HG02938 (cell line): ENCODE results near the gene TSC22D2.
"Not testable (repeated sequence)": the region's sequence is repeated elsewhere in the genome, so short reads cannot be mapped to it uniquely, and the experiment has no call there.

Experiments
- ATAC-seq: cut with Tn5 transposase; IDR thresholded peaks from one replicate; pipeline ENCODE4 v1.9.1; 2021; ENCODE audit warnings: mild to moderate bottlenecking, moderate library complexity; ENCODE audit not compliant: unreplicated experiment

Gene TSC22D2

DNA sequence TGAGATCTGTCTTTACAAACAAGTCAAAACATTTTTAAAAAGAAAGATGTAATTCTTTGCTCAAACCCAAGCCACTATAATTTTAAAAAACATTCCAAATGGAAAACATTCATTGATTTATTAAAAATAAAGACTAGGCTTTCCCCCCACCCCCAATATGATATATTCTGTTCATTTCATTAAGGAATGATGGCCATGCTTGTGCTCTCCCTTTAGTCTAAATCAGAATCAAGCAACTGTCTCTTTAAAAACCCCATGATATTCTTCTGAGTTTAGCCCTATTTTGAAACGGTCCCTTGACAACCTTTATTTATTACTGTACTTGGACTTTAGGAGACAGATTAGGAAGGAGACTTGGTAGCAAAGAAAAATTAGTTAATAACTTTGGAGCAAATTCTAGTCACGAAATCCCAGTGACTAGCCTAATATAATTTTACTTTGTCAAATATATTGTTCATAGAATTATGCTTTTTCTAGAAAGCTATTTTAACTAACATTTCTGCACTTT is 38.4 kb downstream of the TSC22D2 start:
- no peak for ATAC-seq

DNA sequence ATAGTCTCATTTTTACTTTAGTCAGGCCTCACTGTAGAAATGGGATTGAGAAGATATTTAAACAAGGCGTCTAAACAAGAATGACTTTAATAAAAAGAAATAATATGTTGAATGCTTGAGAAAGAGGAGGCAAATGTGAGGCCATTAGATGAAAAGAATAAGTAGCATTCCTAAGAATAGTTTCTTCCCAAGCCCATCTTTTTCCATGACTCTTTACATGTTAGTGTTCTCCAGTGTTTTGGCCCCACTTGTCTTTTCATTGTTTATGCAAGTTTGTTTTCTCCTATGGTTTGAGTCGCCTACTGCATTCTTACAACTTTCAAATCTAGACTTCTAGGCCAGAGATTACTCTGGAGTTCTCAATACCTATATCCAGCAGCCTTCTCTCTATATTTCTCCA is 39.0 kb downstream of the TSC22D2 start:
- ATAC-seq: no peak

DNA sequence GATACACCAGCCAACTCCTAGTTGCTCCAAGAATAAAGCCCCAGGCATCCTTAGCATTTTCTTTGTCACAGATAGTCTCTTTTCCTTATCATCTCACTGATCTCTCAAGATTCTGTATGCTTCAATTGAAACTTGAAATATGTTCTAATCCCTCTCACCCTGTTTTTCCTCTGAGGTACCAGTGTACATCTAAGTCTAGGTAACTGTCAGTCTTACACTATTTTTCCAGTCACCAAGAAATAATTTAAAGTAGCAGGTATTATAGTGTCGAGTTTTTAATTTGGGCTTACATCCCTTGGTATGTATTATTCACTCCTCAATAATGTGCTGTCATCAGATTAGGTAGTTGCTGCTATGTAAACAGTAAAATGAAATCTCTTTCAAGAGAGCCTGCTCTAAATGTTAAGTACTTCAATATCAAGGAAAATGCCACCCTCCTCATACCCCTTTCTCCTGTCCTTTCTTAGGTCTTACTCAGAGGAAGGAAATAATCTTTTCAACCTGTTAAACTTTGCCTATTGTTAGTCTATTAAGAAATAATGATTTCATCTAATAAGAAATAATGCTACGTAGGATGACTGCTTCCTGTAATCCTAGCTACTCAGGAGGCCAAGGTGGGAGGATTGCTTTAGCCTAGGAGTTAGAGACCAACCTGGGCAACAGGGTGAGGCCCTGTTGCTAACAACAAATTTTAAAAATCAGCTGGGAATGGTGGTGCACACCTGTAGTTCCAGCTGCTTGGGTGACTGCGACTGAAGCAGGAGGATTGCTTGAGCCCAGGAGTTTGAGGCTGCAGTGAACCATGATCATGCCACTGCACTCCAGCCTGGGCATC is 39.8 kb downstream of the TSC22D2 start:
- ATAC-seq: no peak

DNA sequence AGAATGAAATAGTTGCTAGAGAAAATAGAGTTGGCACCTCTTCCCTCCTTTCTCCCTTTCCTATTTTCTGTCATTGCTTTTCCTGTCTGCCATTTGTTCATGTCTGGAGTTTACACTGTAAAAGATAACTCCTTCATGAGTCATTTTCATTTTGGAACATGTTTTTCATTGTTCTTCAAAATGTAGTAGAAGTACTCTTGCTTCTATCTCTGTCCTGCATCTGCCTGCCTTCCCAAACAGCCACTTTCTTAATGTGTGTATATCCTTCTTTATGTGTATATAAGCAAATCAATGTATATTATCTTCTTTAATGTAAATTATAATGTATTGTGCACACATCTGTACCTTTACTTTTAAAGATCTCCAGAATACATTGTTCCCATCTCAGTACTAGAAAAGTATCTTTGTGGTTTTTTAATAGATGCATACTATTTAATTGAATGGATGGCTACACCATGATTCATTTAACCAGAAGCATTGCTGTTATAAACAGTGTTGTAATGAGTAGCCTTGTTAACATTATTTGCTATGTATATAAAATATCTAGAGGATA is 41.1 kb downstream of the TSC22D2 start:
- ATAC-seq: no peak

DNA sequence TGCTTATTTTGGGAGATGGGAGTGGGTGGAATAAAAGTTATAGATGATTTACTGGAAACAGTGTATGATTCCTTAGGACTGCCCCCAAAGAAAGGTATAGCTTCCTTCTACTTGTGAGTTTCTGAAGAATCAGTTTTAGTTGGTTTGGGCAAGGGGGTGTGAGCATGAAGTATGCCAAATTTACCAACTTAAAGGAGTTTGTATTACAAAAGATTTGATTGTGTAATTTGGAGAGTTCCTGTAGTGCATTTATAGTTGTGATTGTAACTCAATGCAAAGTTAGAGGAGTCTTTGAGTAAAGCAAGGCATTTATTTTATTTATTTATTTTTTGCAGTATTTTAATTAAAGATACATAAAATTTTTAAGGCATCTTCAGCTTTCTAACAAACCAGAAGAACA is 42.8 kb downstream of the TSC22D2 start:
- ATAC-seq: no peak

DNA sequence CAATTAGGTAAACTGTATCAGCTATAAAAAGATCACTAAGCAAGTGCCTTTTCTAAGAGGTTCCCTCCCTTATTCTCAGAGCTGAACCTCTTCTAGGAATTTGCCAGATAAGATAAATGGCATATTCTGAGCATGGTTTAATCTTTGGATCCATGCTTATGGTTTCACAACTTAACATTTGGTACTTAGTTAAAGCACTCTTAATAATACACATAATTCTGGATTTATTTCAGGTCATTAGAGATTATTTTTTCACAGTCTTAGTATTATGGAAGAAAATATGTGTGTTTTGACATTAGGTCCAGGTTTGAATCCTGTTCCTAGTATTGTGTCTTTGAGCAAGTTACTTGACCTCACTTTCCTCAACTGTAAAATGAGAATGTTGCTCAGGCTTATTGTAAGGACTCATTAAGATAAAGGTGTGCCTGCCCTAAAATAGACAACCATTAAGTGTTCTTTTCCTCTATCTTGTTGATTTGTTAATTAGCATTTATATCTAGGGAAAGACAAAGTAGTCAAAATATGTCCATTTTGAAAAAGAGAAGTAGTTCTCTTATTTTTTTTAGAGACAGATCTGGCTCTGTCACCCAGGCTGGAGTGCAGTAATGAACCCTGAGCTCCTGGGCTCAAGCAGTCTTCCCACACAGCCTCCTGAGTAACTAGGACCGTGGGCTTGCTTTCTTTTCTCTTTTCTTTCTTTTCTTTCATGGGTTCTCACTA is 43.4 kb downstream of the TSC22D2 start:
- no peak for ATAC-seq

DNA sequence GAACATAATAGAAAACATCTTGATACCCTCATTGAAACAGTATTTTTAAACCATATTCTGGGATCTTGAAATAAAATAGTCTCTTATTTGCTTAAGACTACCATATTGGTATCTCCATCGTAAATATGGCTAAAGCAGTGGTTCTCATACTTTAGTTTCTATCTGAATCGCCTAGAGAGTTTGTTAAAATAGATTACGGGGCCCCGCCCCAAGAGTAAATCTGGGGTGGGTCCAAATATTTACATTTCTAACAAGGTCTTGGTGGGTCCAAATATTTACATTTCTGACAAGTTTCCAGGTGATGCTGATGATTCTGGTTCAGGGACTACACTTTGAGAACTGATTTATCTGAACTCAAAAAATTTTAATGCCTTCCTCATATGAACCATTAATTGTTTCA is 45.3 kb downstream of the TSC22D2 start:
- ATAC-seq: no peak

DNA sequence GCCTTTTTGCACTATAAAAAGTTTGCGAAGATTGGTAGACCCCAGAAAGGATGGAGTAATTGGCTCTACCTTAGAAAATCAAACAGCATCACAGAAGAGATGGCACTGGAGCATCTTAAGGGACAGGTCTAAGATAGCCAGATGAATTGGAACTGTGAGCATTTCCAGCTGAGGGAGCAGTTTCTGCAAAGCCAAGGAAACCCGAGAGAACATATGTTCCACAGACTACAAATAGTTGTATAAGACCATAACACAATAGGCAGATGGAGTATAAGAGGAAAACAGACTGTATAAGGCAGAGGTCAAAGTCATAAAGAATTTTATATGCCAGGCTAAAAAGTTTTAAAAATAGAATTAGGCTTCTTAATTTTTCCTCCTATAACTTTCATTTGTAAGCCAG is 46.0 kb downstream of the TSC22D2 start:
- no peak for ATAC-seq

DNA sequence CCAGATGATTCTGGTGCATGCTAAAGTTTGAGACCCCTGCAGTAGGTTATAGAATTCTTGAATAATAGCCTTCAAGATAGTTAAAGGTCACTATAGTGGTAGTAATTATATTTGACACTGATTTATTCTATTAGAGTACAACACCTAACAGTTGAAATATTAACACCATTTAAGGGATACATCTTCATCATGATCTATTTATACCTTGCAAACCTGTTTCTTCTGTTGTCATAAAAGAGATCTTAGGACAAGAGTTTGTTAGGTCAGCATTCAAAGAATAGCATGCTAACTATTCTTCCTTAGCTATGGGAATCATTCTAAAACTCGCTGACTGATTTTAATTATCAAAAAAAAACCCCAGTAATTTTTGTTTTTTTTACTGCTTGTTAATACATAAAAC is 46.5 kb downstream of the TSC22D2 start:
- no peak for ATAC-seq

DNA sequence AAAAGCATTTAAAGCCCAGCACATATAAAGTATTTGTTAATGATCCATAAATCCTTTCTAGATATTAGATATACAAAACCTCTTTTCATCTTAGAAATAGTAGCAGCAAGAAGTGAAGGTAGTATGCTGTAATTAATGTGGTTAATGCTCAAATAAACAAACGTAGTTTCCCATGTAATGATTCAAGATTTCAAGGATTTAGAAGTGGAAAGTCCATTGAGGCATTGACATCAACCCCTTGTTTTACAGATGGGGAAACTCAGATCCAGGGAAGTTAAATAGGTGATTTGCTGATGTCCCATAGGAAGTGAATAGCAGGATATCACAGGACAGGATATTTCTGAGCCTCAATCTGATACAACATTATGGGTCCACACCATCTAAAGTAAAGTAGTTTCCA is 47.2 kb downstream of the TSC22D2 start:
- ATAC-seq: no peak

DNA sequence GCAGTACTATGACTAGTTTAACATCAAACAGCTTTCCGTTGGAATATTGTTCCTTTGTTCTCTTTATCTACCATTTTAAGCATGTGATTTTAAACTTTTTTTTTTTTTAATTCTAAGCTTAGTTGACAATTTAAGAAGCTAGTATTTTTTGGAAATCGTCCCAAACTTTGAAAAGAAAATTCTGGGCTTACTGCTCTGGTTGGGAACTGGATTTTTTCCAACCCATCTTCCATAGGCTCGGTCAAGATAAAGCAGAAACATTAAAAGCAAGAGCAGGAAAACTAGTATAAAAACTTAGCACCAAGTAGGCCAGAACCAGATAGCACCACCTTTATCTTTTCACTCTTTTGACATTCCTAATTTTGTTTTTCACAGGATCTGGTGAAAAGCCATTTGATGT is 49.9 kb downstream of the TSC22D2 start:
- ATAC-seq: no peak

DNA sequence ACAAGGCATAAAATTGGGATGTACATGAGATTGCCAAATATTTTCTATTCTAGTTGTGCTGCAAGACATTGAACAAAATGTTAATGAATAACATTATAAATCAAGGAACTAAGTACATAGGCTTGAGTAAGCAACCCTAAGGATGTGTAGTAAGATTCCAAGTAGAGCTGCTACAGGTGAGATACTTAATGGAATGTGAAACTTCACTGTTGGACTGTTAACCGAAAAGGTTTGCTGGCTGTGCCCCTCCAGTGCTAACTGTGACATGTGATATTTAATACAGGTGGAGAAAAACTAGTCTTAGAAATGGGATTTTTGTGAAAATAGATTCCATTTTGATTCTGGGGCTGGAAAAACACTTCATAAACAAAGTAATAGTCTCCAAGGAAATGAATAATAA is 52.4 kb downstream of the TSC22D2 start:
- no peak for ATAC-seq

DNA sequence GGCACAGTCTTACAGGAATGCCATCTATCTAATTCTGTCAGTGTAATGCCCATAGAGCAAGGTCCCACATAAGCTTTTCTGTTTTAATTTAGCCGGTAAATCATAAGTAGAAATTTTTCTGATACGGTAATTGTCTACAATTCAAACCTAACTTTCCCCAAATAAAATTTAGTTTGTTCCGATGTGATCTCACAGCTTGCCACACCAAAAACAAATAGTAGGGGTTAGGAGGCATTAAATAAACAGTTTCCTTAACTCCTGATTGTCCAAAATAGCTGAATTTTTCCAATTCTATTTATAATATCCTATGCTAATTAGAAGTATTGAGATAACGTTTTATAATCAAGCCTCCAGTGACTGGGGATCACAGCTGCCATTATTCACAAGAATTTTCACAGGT is 53.3 kb downstream of the TSC22D2 start:
- ATAC-seq: no peak

DNA sequence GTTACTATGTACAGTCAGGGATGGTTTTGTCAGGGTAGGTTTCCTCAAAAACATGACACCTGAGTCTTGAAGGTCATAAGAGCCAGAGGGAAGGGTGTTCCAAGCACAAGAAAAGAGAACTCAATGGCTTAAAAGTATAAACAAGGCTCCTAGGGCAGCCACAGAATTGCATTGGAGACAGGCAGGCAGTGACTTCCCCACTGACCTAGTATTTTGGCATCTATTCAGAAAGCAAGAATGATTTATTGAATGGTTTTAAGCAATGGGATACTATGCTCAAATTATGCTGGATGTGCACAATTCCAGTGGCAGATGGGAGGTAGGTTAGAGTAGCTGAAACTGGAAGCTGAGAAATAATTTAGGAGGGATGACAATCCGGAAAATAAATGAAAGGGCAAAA is 54.0 kb downstream of the TSC22D2 start:
- ATAC-seq: no peak

DNA sequence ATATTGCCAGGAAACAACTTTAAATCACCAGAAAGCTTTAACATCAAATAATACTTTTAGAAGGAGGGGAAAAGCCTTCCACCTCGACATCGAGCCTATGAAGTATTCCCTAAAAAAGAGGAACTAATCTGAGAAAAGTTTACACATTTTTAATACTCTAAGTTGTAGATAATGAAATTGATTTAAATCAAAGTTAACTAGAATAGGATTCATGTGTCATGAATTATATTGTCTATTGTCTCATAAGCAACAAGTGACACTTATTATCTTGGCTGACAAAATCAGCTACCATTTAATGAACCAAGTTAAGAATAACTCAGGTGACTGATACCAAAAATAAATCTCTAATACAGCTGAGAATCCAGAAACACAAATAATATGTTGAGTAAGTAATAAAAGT is 56.6 kb downstream of the TSC22D2 start:
- ATAC-seq: no peak

DNA sequence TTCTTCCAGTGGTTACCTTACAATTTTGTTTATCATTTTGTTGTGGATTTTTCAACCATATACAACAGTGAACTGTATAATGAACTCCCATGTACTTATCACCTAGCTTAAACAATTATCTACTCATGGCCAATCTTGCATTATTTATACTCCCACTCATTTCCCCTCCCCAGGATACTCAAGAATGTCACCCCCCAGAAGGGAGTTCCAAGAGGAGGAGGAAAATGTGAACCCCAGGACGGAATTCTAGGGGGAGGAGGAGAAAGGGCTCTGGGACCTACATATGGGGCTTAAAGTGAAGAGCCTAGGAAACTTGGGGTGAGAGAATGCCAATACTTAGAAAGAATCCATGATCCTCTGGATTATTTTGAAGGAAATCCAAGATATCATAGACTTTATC is 59.3 kb downstream of the TSC22D2 start:
- no peak for ATAC-seq

DNA sequence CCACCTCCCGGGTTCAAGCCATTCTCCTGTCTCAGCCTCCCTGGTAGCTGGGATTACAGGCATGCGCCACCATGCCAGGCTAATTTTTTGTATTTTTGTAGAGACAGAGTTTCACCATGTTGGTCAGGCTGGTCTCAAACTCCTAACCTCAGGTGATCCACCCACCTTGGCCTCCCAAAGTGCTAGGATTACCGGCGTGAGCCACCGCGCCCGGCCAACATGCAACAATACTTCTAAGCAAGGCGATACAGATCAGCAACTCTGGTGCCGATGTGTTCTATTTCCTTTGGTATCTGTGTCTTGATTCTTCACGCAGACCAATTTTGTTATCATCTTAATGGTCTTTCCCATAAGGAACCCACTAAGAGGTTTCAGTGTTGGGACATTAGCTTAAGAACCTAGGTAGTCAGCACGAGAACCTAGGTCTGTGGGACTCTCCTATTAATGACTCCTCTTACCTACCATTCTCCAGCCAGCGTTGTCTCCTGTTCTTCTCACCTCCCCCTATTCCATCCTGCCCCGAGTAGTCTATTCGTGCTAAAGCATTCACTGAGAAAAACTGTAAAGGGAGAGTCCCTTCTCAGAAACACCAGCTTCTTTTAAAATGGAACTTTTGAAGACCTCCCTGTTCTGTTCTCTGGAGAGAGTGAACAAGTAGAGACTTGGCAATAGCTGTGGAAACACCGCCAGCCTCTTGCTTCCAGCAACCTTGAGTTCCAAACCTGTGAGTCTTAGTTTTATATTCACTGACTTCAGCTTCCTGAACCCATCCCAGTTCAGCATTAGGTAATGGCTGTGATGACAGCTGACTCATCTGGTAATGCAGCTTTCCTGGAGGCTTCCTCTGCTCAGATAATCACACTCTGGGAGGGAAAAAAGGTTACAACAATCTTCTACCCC is 61.2 kb downstream of the TSC22D2 start:
- no peak for ATAC-seq

DNA sequence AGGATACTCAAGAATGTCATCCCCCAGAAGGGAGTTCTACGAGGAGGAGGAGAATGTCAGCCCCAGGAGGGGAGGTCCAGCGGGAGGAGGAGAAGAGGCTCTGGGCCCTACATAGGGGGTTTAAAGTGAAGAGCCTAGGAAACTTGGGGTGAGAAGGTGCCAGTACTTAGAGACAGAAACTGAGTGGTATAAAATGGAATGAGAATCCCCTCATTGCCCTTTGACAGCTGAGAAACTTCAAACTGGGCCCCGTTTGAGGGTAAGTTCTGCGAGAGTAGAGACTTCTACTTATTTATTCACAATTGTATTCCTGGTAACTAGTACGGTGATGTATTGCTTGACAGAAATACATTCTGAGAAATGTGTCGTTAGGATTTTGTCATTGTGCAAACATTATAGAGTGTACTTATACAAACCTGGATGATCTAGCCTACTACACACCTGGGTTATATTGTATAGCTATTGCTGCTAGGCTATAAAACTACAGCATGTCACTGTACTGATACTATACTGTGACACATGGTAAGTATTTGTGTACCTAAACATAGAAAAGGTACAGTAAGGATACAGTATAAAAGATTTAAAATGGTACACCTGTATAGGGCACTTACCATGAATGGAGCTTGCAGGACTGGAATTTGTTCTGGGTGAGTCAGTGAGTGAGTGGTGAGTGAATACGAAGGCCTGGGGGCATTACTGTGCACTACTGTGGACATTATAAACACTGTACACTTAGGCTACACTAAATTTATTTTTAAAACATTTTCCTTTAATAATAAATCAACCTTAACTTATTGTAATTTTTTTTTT is 62.0 kb downstream of the TSC22D2 start:
- ATAC-seq: no peak

DNA sequence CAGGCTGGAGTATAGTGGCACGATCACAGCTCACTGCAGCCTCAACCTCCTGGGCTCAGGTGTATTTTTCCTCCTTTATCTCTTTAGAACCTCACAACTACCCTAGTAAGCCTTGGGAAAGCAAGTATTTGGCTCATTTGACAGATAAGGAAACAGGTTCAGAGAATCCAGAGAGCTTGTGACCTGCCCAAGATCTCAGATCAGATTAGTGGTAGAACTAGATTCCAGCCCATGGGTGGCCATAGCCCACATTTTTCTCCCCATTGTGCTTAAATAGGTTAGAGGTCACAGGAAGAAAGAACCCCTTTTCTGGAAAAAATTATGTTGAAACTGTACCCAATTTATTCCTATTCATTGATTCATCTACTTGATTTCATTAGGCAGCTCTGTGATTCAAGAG is 64.3 kb downstream of the TSC22D2 start:
- no peak for ATAC-seq

DNA sequence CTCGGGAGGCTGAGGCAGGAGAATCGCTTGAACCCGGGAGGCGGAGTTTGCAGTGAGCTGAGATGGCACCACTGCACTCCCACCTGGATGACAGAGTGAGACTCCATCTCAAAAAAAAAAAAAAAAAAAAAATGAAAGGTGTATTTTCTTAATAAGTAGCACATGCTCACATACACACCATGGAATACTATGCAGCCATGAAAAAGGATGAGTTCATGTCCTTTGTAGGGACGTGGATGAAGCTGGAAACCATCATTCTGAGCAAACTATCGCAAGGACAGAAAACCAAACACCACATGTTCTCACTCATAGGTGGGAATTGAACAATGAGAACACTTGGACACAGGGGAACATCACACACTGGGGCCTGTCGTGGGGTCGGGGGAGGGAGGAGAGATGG is 65.1 kb downstream of the TSC22D2 start:
- not testable (repeated sequence) for ATAC-seq
